Epithelial cell of prostate (primary cell): ENCODE results near the gene SYT14.
"Not testable (repeated sequence)": the region's sequence is repeated elsewhere in the genome, so short reads cannot be mapped to it uniquely, and the experiment has no call there.

Experiments used
- DNase-seq: peaks from one replicate; pipeline ENCODE4 v3.0.0-alpha.2; 2011; ENCODE audit warnings: low read depth, low spot score
- H3K27ac ChIP-seq: fragments of 450-650 bp; 2 replicates; pipeline ENCODE4 v1.5.1; 2017; ENCODE audit warnings: mild to moderate bottlenecking

SYT14 gene

DNA sequence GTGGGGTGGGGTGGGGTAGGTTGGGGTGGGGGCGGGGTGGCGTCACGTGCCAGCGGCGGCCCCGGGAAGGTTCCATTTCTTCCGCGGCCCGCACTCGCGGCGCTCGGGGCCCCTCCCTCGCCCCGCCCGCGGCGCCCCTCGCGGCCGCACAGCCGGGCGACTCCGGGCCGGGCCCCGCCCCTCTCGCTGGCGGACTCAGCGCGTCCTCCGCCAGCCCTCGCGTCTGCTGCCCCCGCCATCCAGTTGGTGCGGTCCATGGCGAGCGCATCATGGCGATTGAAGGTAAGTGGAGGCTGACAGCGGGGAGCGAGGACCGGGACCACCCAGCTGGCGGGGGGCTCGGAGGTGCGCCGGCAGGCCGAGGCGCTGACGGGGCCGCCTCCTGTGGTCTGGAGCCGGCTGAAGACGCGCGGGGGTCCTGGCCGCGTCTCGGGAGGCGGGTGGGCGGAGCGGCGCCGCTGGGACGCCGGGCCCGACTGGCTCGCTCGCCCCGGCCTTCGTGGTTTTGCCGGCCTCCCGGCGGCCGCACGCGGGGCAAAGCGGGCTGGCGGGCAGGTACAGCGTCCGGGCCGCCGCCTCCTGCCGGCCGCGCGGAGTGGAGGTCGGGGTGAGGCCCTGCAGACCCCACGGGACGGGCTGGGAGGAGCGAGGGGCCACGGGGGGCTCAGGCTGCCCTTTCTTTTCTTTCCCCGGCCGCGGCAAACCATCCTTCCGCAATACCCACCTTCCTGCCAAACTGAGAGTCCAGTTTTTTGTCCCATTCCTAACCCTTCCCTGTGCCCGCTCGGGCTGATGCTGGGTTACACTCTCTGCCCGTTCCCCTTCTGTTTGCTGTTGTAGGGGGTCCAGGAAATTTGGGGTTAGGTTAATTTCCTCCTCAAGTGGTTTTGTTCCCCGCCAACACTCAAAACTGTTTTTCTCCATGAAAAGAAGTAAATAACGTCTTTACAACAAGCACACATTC, at the start of gene SYT14:
TSS of gene SYT14 (plus strand) at position 222 of the 964 bp plus-strand sequence. CDS start at position 270, 48 bp downstream.
- DNase-seq, result no peak
- H3K27ac ChIP-seq, result no peak within 1 kb of the TSS

DNA sequence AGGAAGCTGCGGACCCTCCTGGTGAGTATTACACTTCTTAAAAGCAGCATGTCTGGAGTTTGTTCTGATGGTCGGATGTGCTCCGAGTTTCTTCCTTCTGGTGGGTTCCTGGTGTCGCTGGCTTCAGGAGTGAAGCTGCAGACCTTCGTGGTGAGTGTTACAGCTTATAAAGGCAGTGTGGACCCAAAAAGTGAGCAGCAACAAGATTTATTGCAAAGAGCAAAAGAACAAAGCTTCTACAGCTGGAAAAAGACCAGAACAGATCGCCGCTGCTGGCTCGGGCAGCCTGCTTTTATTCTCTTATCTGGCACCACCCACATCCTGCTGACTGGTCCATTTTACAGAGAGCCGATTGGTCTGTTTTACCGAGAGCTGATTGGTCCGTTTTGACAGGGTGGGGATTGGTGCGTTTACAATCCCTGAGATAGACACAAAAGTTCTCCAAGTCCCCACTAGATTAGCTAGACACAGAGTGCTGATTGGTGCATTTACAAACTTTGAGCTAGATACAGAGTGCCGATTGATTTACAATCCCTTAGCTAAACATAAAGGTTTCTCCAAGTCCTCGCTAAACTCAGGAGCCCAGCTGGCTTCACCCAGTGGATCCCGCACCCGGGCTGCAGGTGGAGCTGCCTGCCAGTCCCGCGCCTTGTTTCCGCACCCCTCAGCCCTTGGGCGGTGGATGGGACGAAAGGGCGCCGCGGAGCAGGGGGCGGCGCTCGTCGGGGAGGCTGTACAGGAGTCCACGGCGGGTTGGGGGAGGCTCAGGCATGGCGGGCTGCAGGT, 49.5 kb upstream of the SYT14 start:
- H3K27ac ChIP-seq, DNase-seq: not testable (repeated sequence)

DNA sequence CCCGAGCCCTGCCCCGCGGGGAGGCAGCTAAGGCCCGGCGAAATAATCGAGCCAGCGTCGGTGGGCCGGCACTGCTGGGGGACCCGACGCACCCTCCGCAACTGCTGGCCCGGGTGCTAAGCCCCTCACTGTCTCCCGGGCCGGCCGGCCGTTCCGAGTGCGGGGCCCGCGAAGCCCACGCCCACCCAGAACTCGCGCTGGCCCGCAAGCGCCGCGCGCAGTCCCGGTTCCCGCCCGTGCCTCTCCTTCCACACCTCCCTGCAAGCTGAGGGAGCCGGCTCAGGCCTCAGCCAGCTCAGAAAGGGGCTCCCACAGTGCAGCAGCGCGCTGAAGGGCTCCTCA, 49.0 kb upstream of the SYT14 start:
- no peak overlapping the region for H3K27ac ChIP-seq
- DNase-seq, result no peak

DNA sequence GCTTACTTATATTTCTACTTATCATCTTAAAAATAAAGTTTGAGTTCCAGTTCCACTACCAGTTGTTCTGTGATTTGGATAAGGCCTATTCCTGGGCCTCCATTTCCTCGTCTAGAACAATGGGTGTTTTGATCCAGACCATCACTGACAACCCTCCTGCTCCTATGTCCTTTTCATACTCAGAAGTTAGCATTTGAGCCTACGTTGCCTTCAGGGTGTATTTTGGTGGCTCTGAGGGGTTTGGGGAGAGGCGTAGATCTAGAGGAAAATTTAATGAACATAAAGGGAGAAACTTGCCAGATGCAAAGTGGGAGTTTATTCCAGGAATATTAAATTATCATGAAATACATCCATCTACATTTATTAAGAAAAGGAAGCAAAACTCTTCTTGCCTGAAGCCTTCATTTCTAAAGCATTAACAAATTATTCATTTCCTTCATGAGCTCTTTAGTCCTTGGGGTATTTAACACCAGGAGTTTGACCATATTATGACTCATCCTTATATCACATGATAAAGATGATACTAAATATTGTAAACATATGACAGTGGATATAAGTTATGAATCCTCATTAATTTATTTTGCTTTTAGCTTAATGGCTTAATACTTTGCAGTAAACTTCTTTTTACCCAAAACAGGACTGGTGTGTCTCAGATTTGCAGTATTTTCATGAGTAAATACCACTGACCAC, 47.2 kb upstream of the SYT14 start:
- peak overlapping the region; percentile 86 for H3K27ac ChIP-seq
- no peak for DNase-seq

DNA sequence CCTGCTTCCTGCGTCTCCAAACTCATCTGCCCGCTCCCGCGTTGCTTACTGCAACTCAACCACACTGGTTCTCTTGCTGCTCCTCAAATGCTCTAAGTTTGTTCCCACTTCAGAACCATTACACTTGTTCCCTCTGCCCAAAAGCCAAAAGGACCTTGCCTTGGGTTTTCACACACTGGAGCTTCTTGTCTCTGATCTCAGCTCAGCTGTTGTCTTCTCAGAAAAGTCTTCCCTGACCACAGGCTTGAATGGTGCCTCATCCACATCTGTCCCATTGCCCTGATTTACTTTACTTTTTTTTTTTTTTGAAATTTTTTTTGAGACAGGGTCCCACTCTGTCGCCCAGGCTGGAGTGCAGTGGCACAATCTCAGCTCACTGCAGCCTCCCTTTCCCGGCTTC, 44.3 kb upstream of the SYT14 start:
- peak overlapping the region; percentile 96 for H3K27ac ChIP-seq
- DNase-seq, result no peak

DNA sequence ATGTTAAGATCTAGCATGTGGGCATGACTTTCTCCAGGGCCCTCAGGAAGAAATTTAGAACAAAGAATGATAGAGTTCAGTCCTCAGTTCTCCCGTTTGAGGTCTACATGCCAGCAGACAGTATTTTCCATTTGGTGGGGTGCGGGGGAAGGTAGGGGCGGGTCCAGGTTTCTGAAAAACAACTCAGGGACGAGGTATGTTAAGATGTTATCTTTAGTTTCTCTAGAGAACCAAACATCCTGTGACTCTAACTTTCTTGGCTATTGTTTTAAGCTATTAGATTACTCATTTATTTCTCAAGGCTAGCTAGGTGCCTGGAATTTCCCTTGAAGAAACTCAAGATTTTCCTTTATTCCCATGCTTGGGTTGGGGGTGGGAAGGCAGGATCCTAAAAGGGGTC, 42.3 kb upstream of the SYT14 start:
- DNase-seq, result peak; percentile 92
- H3K27ac ChIP-seq, result peak overlapping the region; percentile 96

DNA sequence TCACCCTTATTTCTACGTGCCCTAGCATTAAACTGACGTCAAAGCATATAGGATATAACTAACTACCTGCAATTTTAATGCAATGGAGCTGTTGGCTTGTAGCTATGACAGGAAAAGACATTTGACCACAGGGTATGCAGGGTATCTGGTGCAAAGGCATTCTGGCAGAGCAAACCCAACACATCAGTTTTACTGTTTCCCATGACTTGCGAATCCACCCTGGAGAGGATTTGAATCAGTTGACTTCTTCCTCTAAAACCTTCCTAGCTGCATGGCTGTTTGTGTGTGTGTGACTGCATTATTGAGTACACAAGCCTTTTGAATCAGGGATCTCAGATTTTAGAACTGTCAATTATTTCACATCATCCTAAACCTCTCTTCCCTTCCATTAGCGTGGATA, 41.7 kb upstream of the SYT14 start:
- no peak for DNase-seq
- H3K27ac ChIP-seq, result peak overlapping the region; percentile 96

DNA sequence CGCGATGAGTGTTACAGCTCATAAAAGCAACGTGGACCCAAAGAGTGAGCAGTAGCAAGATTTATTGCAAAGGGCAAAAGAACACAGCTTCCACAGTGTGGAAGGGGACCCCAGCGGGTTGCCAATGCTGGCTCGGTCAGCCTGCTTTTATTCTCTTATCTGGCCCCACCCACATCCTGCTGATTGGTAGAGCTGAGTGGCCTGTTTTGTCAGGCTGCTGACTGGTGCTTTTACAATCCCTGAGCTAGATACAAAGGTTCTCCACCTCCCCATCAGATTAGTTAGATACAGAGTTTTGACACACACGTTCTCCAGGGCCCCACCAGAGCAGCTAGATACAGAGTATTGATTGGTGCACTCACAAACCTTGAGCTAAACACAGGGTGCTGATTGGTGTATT, 39.7 kb upstream of the SYT14 start:
- not testable (repeated sequence) for DNase-seq, H3K27ac ChIP-seq

DNA sequence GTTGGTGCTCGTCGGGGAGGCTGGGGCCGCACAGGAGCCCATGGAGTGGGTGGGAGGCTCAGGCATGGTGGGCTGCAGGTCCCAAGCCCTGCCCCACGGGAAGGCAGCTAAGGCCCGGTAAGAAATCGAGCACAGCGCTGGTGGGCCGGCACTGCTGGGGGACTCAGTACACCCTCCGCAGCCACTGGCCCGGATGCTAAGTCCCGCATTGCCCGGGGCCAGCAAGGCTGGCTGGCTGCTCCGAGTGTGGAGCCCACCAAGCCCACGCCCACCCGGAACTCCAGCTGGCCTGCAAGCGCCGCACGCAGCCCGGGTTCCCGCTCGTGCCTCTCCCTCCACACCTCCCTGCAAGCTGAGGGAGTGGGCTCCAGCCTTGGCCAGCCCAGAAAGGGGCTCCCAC, 39.2 kb upstream of the SYT14 start:
- not testable (repeated sequence) for H3K27ac ChIP-seq

DNA sequence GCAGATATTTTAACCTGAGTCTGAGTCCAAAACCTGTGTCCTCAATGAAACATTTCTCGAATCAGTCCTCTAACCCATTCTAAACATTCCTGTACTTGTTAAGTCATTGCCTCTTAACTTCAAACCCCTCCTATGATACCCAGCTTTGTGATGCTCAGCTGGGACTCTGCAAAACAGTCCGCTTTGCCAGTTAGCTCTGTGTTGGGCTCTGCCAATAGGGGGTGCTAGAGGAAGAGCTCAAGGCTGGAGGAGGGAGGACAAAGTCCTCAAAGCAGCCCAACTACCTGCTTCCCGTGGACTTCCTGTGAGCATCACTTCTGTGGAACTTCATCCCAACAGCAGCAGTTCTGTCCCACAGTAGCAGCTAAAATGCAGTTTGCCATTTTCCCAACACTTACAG, 38.1 kb upstream of the SYT14 start:
- peak overlapping the region; percentile 58 for H3K27ac ChIP-seq
- no peak for DNase-seq

More for the DNA sequence above, 39.2 kb upstream of the SYT14 start:
- not testable (repeated sequence) for DNase-seq

DNA sequence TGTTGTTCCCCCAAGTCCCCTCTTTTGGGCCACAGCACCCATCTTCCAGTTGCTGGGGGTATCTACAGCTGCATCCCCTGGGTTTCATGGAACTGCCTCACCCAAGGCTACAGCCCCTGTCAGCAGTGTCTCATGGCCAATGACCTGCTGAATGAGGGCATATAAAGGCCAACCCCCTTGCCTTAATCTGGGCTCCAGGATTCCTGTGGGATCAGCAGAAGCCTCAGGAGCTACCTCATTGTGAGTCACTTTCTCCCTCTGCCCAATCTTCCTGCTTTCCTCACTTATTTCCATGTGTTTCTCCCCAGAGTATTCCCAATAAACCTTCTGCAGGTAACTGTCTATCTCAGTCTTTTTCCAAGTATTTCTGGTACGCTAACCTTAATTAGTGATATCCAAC, 37.3 kb upstream of the SYT14 start:
- DNase-seq, result no peak
- H3K27ac ChIP-seq, result peak overlapping the region; percentile 58

DNA sequence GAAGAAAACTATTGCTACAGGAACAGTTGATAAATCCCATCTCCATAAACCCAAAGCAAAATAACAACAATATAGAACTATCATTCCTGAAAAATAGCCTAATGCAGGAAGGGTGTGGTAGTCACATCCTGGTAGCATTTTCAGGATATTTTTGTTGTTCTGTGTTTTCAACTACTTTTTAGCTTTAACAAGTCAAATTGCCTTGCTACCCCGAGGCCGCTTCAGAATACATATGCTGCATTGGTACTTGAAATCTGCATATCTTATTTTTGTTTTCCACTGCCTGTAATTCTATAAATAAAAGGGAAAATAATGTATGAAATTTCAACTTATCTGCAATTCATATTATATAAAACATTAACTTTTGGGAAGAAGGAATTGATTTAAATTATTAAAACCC, 36.8 kb upstream of the SYT14 start:
- DNase-seq, result no peak
- peak overlapping the region; percentile 58 for H3K27ac ChIP-seq

DNA sequence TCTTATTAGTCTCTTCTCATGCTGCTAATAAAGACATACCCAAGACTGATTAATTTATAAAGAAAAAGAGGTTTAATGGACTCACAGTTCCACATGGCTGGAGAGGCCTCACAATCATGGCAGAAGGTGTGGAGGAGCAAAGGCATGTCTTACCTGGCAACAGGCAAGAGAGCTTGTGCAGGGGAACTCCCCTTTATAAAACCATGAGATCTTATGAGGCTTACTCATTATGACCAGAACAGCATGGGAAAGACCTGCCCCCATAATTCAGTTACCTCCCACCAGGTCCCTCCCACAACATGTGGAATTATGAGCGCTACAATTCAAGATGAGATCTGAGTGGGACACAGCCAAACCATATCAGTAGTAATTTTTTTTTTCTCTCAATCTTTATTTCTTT, 33.2 kb upstream of the SYT14 start:
- H3K27ac ChIP-seq, DNase-seq: not testable (repeated sequence)

DNA sequence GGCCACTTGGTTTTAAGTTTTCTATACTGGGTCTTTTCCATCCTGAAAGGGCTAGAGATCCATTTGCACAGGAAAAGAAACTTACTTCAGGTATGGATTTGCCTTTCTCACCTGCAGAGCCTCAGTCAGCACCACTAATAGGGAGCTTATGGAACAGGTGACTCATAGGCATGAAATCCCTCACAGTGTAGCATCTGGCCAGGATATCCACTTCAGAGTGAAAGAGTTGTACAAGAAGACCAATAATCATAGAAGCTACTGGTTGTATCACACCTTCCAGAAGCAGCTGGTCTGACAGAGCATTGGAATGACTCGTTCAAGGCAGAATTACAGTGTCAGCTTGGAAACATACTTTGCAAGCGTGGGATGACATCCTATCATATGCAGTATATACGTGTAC, 26.3 kb upstream of the SYT14 start:
- DNase-seq, result peak; percentile 33
- no peak overlapping the region for H3K27ac ChIP-seq

DNA sequence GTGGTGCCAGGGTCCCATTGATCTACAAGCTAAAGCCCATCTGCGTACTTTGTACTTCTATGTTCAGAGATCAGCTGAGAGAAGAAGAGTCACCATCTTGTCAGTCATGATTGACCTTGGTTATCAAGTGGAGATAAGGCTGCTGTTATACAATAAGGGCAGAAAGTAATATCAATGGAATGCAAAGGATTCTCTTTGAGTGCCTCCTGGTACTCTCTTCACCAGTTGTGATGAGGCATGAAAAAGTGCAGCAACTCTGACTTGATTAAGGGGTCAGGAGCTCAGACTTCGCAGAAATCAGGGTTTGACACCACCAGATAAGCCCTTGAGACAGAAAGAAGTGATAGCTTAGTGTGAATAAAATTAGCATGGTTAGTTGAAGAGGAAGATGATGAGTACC, 25.7 kb upstream of the SYT14 start:
- H3K27ac ChIP-seq, result no peak overlapping the region
- no peak for DNase-seq

DNA sequence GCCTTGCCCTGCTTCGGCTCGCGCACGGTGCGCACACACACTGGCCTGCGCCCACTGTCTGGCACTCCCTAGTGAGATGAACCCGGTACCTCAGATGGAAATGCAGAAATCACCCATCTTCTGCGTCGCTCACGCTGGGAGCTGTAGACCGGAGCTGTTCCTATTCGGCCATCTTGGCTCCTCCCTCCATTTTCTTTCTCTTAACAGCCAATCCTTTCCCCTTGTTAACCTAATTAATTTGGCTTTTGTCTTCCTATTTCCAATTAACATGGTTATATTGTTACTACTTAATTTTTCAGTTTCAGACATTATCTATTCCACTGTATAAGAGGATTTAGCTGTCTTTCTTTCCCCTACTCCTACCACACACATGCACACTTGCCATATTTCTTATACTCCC, 18.4 kb upstream of the SYT14 start:
- not testable (repeated sequence) for DNase-seq, H3K27ac ChIP-seq

DNA sequence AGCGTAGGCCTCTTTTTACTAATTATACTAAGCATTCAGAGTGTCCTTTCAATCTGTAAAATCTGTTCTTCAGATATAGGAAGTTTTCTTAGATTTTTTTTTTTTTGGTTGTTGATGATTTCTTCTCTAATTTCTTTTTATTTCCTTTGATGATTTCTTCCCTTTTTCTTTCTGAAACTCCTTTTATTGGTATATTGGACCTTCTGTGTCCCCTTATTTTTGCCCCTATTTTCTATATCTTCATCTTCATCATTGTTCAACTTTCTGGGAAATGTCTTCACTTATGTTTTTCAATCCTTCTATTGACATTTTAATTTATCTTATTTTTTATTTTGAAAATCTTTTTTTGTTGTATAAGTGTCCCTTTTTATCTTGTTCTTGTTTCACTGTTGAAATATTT, 17.2 kb upstream of the SYT14 start:
- no peak overlapping the region for H3K27ac ChIP-seq
- no peak for DNase-seq

DNA sequence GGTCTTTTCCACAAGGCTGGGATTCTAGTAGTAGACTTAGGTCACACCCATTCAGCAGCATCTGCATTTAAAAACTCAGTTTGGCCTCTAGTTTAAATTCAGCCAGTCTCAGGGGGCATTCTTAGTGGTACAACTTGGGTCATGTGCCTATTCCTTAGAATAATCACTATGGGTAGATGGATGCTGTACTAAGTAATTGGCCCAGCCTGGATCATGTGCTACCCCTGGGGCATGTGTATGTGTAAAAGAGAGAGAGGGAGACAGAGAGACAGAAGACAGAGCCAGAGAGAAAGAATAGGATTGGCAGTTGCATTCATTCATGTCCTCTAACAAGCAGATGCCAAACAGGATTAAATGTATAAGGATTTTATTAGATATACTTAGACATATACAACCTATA, 13.6 kb upstream of the SYT14 start:
- no peak overlapping the region for H3K27ac ChIP-seq
- no peak for DNase-seq

DNA sequence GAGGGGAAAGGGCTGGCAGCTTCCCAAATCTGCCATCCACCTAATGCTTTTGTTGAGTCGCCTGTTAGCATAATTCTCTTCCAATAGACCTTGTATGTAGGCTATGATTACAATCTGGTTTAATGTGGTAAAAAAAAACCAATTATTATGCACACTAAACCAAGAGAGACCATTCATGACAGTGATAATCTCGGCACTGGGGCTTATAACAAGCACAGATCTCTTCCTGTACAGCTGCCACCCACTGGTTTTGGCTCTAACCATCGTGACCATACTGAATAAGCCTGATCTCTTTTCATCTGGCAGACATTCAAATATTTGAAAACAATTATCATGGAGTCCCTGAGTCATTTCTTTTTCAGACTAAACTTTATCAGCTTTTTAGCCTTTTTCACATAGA, 12.0 kb upstream of the SYT14 start:
- peak; percentile 26 for DNase-seq
- no peak overlapping the region for H3K27ac ChIP-seq

DNA sequence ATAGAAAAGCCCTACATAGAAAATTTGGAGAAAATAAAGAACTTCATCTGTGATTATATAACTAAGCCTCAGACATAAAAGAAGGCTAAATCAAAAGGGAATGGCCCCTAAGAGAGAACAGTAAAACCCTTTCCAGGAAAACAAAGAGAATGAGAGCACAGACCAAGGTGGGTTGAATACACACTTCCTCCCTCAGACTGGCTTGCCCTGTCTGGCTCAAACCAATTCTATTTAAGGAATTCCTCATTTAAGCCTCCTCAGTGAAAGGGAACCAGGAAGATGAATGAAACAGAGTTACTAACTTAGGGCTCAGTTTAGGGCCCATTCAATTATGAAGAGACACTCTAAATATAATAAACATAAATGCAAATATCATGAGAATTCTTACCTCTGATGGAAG, 10.6 kb upstream of the SYT14 start:
- no peak overlapping the region for H3K27ac ChIP-seq
- DNase-seq, result no peak

DNA sequence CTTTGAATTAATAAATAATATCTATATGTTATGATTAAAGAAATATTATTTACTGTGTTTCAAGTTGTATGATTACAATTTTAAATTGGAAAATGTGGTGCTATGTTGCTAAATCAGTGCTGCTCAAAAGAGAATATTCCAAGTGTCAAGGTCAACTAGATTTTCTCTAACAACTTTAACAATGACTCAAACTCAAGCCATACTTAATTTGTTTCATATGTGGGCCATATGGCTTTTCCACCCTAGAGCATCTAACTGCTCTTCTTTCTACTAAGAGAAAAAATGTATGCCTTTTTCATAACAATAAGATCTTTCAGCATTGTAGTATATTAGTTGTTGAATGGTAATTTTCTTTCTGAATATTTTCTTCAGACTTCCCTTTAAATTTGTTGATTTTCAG, 8.3 kb upstream of the SYT14 start:
- DNase-seq, result no peak
- no peak overlapping the region for H3K27ac ChIP-seq
